HepG2 (cell line): ENCODE results near the gene TEX19. TPM values are rescaled to one million over a fixed set of nuclear protein-coding genes. Genes with fewer than 3 reads are reported as not detected.

Experiments
- ATAC-seq: fragments of 200-7000 bp; cut with Tn5 transposase; 3 replicates; pipeline ENCODE4 v1.9.1; 2020; ENCODE audit warnings: mild to moderate bottlenecking, moderate library complexity
- BruUV-seq: library from RNA; stranded (reverse); fragments of 400-500 nt; replicated peaks from 2 replicates; lab custom pipeline; 2021; lab: Mats Ljungman, UMichigan
- CTCF ChIA-PET: fragments of 300-600 bp; formaldehyde crosslinking; extraction: SDS; loops from one replicate; lab custom pipeline; 2021; ENCODE audit warnings: low total read pairs, inconsistent platforms, low intra/inter-chr PET ratio; lab: Yijun Ruan, JAX
- POLR2A ChIA-PET: fragments of 350-600 bp; sonication (Branson Sonifier 250); formaldehyde crosslinking; loops from one replicate; lab custom pipeline; 2020; ENCODE audit warnings: antibody characterized with exemption, inconsistent platforms; lab: Yijun Ruan, JAX
- DNase-seq: peaks from one replicate; pipeline ENCODE4 v3.0.0-alpha.2; 2015; ENCODE audit warnings: low spot score
- FAIRE-seq: peaks from 3 replicates; lab custom pipeline; 2011; peaks lifted over from hg19 to GRCh38; lab: Jason Lieb, UNC
- H2AFZ ChIP-seq: one replicate; pipeline ENCODE4 v1.6.1; 2011; ENCODE audit warnings: low read length, inconsistent platforms
- H3K27ac ChIP-seq: fragments of 300-600 bp; 3 replicates; pipeline ENCODE4 v1.8.0; 2011; ENCODE audit warnings: mixed run types, mild to moderate bottlenecking, mixed read lengths, low read length, inconsistent platforms; ENCODE audit not compliant: insufficient read depth; ENCODE audit errors: extremely low read length
- H3K27me3 ChIP-seq, 2 experiments: fragments of 200-600 bp in 1 of 2; 2 replicates in 1 of 2; 3 replicates in 1 of 2; pipeline versions ENCODE4 v1.6.0 to v1.8.0; 2011; ENCODE audit warnings: low read length in 2 of 2, mild to moderate bottlenecking in 2 of 2, moderate library complexity in 2 of 2, inconsistent platforms in 1 of 2; ENCODE audit not compliant: insufficient read depth in 2 of 2, control insufficient read depth in 1 of 2
- H3K36me3 ChIP-seq, 2 experiments: fragments of 200-600 bp in 1 of 2; replicated peaks in 1 of 2; 2 replicates in 1 of 2; 3 replicates in 1 of 2; pipeline versions ENCODE4 v1.5.1 to v1.8.0; 2011; ENCODE audit warnings: low read length in 2 of 2, inconsistent platforms in 1 of 2; ENCODE audit not compliant: insufficient read depth in 2 of 2, control insufficient read depth in 1 of 2
- H3K4me1 ChIP-seq: 2 replicates; pipeline ENCODE4 v1.5.1; 2012; ENCODE audit warnings: low read length, inconsistent platforms; ENCODE audit not compliant: insufficient read depth
- H3K4me2 ChIP-seq: 2 replicates; pipeline ENCODE4 v1.6.0; 2011; ENCODE audit warnings: low read depth, low read length, inconsistent platforms
- H3K4me3 ChIP-seq, 3 experiments: fragments of 200-600 bp in 1 of 3; sonication (generic), shearing (Covaris generic) in 1 of 3; replicated peaks in 1 of 3; 2 replicates each; pipeline ENCODE4 v1.5.1; 2011 to 2016; ENCODE audit warnings: low read length in 3 of 3, inconsistent platforms in 2 of 3, low read depth in 2 of 3, mild to moderate bottlenecking in 2 of 3, control low read depth in 1 of 3, mixed read lengths in 1 of 3; ENCODE audit not compliant: insufficient read depth in 1 of 3
- H3K79me2 ChIP-seq: one replicate; pipeline ENCODE4 v1.6.1; 2011; ENCODE audit warnings: low read length, inconsistent platforms; ENCODE audit not compliant: insufficient read depth
- H3K9ac ChIP-seq: 2 replicates; pipeline ENCODE4 v1.6.0; 2011; ENCODE audit warnings: mild to moderate bottlenecking, low read depth, low read length, inconsistent platforms; ENCODE audit not compliant: insufficient read depth
- H3K9me3 ChIP-seq: 2 replicates; pipeline ENCODE4 v1.5.1; 2012; ENCODE audit warnings: mild to moderate bottlenecking, low read length
- H4K20me1 ChIP-seq: 2 replicates; pipeline ENCODE4 v1.6.0; 2011; ENCODE audit warnings: inconsistent platforms, mild to moderate bottlenecking, low read length, moderate library complexity; ENCODE audit not compliant: insufficient read depth
- AGO2 ChIP-seq: fragments of 200-400 bp; formaldehyde crosslinking; optimal IDR thresholded peaks from 2 replicates; pipeline ENCODE3; 2017; ENCODE audit warnings: mild to moderate bottlenecking, low read depth, low read length, moderate library complexity
- CHD2 ChIP-seq: IDR thresholded peaks from 2 replicates; pipeline ENCODE4 v1.6.1; 2011; ENCODE audit warnings: low read depth, low read length, improper control_type of control experiment
- KLF16 ChIP-seq, 2 experiments: sonication (generic) in 1 of 2; formaldehyde crosslinking in 1 of 2; IDR thresholded peaks; 2 replicates each; pipeline versions ENCODE4 v1.6.1 to v1.8.0; 2016 to 2023; ENCODE audit warnings: missing genetic modification reagents in 2 of 2, missing compliant biosample characterization in 1 of 2
- MED13 ChIP-seq: sonication (generic); formaldehyde crosslinking; IDR thresholded peaks from 2 replicates; pipeline ENCODE4 v1.5.0; 2020; ENCODE audit warnings: missing genetic modification reagents
- NFIB ChIP-seq: sonication (generic); formaldehyde crosslinking; IDR thresholded peaks from 2 replicates; pipeline ENCODE4 v1.9.0; 2021; ENCODE audit warnings: missing genetic modification reagents, mild to moderate bottlenecking, borderline replicate concordance
- PAX8 ChIP-seq: sonication (generic); formaldehyde crosslinking; IDR thresholded peaks from 2 replicates; pipeline ENCODE4 v1.8.0; 2022; ENCODE audit warnings: mild to moderate bottlenecking, missing genetic modification reagents, borderline replicate concordance
- ZBTB33 ChIP-seq: sonication (generic); formaldehyde crosslinking; IDR thresholded peaks from 2 replicates; pipeline ENCODE4 v1.4.0; 2020; ENCODE audit warnings: missing genetic modification reagents
- ZBTB38 ChIP-seq: sonication (generic); formaldehyde crosslinking; IDR thresholded peaks from 2 replicates; pipeline ENCODE4 v1.5.1; 2020; ENCODE audit warnings: mild to moderate bottlenecking, missing genetic modification reagents
- ZEB1 ChIP-seq: IDR thresholded peaks from 2 replicates; pipeline ENCODE4 v1.6.1; 2012; ENCODE audit warnings: mild to moderate bottlenecking, low read depth, inconsistent platforms; ENCODE audit not compliant: insufficient replicate concordance
- ZNF451 ChIP-seq: sonication (generic); formaldehyde crosslinking; IDR thresholded peaks from 2 replicates; pipeline ENCODE4 v1.5.0; 2020; ENCODE audit warnings: mild to moderate bottlenecking, missing genetic modification reagents
- ZNF598 ChIP-seq: sonication (generic); formaldehyde crosslinking; IDR thresholded peaks from 2 replicates; pipeline ENCODE4 v1.5.1; 2020; ENCODE audit warnings: mild to moderate bottlenecking, missing genetic modification reagents, borderline replicate concordance
- WGBS: methylation state at CpG from one replicate; pipeline ENCODE4 v1.1.6; 2017; ENCODE audit warnings: low lambda C conversion rate; 5-methylcytosine and 5-hydroxymethylcytosine counted together
- in situ Hi-C: cut with HindIII; loops from 2 replicates; pipeline ENCODE4 v1.10.0; 2017; ENCODE audit warnings: low pct_unique_long_range_greater_than_20kb; ENCODE audit not compliant: extremely low pct_ligation_motif_present
- intact Hi-C: fragments of 100-400 bp; cut with micrococcal nuclease; formaldehyde crosslinking; loops from one replicate; pipeline ENCODE4 v1.10.0; 2022; ENCODE audit not compliant: unreplicated experiment
- polyA plus RNA-seq, 8 experiments: library from polyadenylated mRNA; depleted of rRNA in 3 of 8; stranded (reverse) in 7 of 8; unstranded in 1 of 8; fragments of >200 nt; fragmentation: Illumina TruSeq in 4 of 8; extraction: Trizol in 4 of 8; gene quantifications; 2 replicates each; pipeline versions ENCODE4 v1.2.1 to v1.2.3, GENCODE V29; 2011 to 2016; ENCODE audit warnings: low read depth in 4 of 8, missing spikeins in 1 of 8, mixed read lengths in 1 of 8; ENCODE audit not compliant: insufficient read depth in 1 of 8
- total RNA-seq, 5 experiments: library from RNA; depleted of rRNA; stranded (reverse); fragments of >200 nt; fragmentation: Illumina TruSeq; extraction: Trizol; gene quantifications; 2 replicates each; pipeline ENCODE4 v1.2.3, GENCODE V29; 2016; ENCODE audit warnings: low read depth in 1 of 5
- TF ChIP-seq, protein P1 (sequence below): sonication (generic); formaldehyde crosslinking; IDR thresholded peaks from 2 replicates; pipeline ENCODE4 v1.4.0; 2020; ENCODE audit warnings: missing genetic modification reagents
- TF ChIP-seq, protein P2 (sequence below): sonication (generic); formaldehyde crosslinking; IDR thresholded peaks from 2 replicates; pipeline ENCODE4 v1.8.1; 2023; ENCODE audit warnings: missing genetic modification reagents, mild to moderate bottlenecking, borderline replicate concordance

Gene TEX19
- total and polyA plus RNA-seq, 2 of the 13 experiments (the other 11 are each of a cell fraction or from before 2014, with no cell fraction given), result 1.3 to 6.0 TPM

- ChIA-PET CTCF (no interaction called here), POLR2A (no interaction called here)
- Histone ChIP-seq H3K9me3 (no peaks in the 10 kb centered on the region), H3K9ac (no peak overlapping the region), H3K36me3 (peaks cover 10 to 32% of the 10 kb centered on the region in 2 experiments; a peak in 4 of 5 replicates), H3K27me3 (no peaks in the 10 kb centered on the region), H3K4me2 (no peak overlapping the region), H3K27ac (no peak overlapping the region), H3K4me3 (no peak overlapping the region), H3K79me2 (no peaks in the 10 kb centered on the region), H4K20me1 (no peaks in the 10 kb centered on the region), H3K4me1 (peaks cover 4% of the 10 kb centered on the region), H2AFZ (no peak overlapping the region)
- BruUV-seq, result no TSS peak
- intact Hi-C loops, result no loop called here
- 90% methylated on average over 34 of the region's 38 CpGs for WGBS
- ATAC-seq (peak; percentile 17), DNase-seq (no peak), FAIRE-seq (no peak)
- in situ Hi-C loops, result no loop called here
- TF ChIP-seq, protein P1, sequence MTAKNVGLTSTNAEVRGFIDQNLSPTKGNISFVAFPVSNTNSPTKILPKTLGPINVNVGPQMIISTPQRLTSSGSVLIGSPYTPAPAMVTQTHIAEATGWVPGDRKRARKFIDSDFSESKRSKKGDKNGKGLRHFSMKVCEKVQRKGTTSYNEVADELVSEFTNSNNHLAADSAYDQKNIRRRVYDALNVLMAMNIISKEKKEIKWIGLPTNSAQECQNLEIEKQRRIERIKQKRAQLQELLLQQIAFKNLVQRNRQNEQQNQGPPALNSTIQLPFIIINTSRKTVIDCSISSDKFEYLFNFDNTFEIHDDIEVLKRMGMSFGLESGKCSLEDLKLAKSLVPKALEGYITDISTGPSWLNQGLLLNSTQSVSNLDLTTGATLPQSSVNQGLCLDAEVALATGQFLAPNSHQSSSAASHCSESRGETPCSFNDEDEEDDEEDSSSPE (CRISPR knock-in tag), result no peak
- TF ChIP-seq NFIB (CRISPR knock-in tag), result no peak
- no peak for TF ChIP-seq MED13 (CRISPR knock-in tag)
- no peak for TF ChIP-seq ZNF451 (CRISPR knock-in tag)
- TF ChIP-seq ZEB1, result no peak
- no peak for TF ChIP-seq KLF16 (CRISPR knock-in tag; IDR thresholded peaks at IDR 0.05)
- no peak for TF ChIP-seq PAX8 (CRISPR knock-in tag)
- 0 out of 2 replicates have a peak, but pooled peaks have one; percentile 33 for TF ChIP-seq ZBTB33 (CRISPR knock-in tag)
- TF ChIP-seq AGO2, result peak; percentile 45
- no peak for TF ChIP-seq ZNF598 (CRISPR knock-in tag)
- TF ChIP-seq ZBTB38, result no peak
- no peak for TF ChIP-seq CHD2
- TF ChIP-seq, protein P2, sequence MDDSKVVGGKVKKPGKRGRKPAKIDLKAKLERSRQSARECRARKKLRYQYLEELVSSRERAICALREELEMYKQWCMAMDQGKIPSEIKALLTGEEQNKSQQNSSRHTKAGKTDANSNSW (CRISPR knock-in tag), result no peak
Observed at GRCh38 chr17:82397449-82398335, 38.6 kb downstream of the TEX19 start.
